Measurements from ENCODE around the gene POLH.
"Not testable (repeated sequence)": the region's sequence is repeated elsewhere in the genome, so short reads cannot be mapped to it uniquely, and the experiment has no call there.

POLH gene

GRCh38 chr6:43639984-43640800, 64.2 kb downstream of the POLH start:
- no peak for TF ChIP-seq CTCF (IDR thresholded peaks at IDR 0.05; ENCODE audit: control insufficient read depth, insufficient read depth, low read depth, low read length, missing control alignments)
- H3K4me3 ChIP-seq (ENCODE audit: control insufficient read depth, low read depth, low read length): no peak overlapping the region
- DNase-seq (ENCODE audit: low read depth): no peak

GRCh38 chr6:43644940-43645612, 69.1 kb downstream of the POLH start, which contains the start of gene RSPH9:
Gene RSPH9 (plus strand): TSS chr6:43645036. CDS start chr6:43645099, 63 bp downstream.
- H3K4me3 ChIP-seq (ENCODE audit: control insufficient read depth, low read depth, low read length): peak within 1 kb of the TSS; percentile 38
- no peak for TF ChIP-seq CTCF (IDR thresholded peaks at IDR 0.05; ENCODE audit: control insufficient read depth, insufficient read depth, low read depth, low read length, missing control alignments)
- DNase-seq (ENCODE audit: low read depth): no peak

GRCh38 chr6:43645613-43645964, 69.6 kb downstream of the POLH start:
- no peak for DNase-seq (ENCODE audit: low read depth)
- H3K4me3 ChIP-seq (ENCODE audit: control insufficient read depth, low read depth, low read length): peak overlapping the region; percentile 38
- no peak for TF ChIP-seq CTCF (IDR thresholded peaks at IDR 0.05; ENCODE audit: control insufficient read depth, insufficient read depth, low read depth, low read length, missing control alignments)

DNA sequence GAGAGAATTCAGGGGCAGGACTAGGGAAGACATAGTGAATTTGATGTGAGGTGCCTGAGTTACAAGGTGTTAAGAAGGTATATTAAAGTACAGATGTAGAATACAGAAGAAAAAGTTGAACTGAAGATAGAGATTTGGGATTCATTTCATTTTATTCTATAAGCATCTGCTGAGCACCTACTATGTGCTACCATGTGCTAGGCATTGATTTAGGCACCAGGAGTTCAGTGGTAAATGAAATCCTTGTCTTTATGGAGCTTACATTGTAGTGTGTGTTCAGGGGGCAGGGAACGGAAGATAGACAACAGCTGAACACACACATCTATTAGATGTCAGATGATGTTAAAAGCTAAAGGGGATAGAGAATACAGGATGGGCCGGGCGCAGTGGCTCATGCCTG, 71.6 kb downstream of the POLH start:
- no peak for DNase-seq (ENCODE audit: low read depth)
- no peak overlapping the region for H3K4me3 ChIP-seq (ENCODE audit: control insufficient read depth, low read depth, low read length)
- no peak for TF ChIP-seq CTCF (IDR thresholded peaks at IDR 0.05; ENCODE audit: control insufficient read depth, insufficient read depth, low read depth, low read length, missing control alignments)

- DNase-seq (ENCODE audit: low read depth): no peak
- no peak overlapping the region for H3K4me3 ChIP-seq (ENCODE audit: control insufficient read depth, low read depth, low read length)
- no peak for TF ChIP-seq CTCF (IDR thresholded peaks at IDR 0.05; ENCODE audit: control insufficient read depth, insufficient read depth, low read depth, low read length, missing control alignments)
Measured at GRCh38 chr6:43648248-43648647, 72.3 kb downstream of the POLH start.

DNA sequence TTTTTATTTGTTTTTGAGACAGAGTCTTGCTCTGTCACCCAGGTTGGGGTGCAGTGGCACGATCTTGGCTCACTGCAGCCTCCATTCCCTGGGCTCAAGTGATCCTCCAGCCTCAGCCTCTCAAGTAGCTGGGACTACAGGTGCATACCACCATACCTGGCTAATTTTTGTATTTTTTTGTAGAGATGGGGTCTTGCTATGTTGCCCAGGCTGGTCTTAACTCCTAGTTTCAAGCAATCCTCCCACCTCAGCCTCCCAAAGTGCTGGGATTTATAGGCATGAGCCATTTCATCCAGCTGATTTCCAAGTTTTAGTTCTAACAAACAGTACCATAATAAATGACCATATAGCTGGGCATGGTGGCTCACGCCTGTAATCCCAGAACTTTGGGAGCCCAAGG, 76.8 kb downstream of the POLH start:
- DNase-seq (ENCODE audit: low read depth); H3K4me3 ChIP-seq (ENCODE audit: control insufficient read depth, low read depth, low read length): not testable (repeated sequence)

GRCh38 chr6:43657221-43657802, 81.3 kb downstream of the POLH start:
- no peak for TF ChIP-seq CTCF (IDR thresholded peaks at IDR 0.05; ENCODE audit: control insufficient read depth, insufficient read depth, low read depth, low read length, missing control alignments)
- no peak overlapping the region for H3K4me3 ChIP-seq (ENCODE audit: control insufficient read depth, low read depth, low read length)
- no peak for DNase-seq (ENCODE audit: low read depth)

Measured in AG09309 (cell line).